NCI-H69 (cell line): ENCODE measurements around the gene KSR1.
"Not testable (repeated sequence)": the region's sequence is repeated elsewhere in the genome, so short reads cannot be mapped to it uniquely, and the experiment has no call there.

Experiments
- DNase-seq: peaks from one replicate; lab custom pipeline; 2025; lab: John Stamatoyannopoulos, UW

Gene KSR1

DNA sequence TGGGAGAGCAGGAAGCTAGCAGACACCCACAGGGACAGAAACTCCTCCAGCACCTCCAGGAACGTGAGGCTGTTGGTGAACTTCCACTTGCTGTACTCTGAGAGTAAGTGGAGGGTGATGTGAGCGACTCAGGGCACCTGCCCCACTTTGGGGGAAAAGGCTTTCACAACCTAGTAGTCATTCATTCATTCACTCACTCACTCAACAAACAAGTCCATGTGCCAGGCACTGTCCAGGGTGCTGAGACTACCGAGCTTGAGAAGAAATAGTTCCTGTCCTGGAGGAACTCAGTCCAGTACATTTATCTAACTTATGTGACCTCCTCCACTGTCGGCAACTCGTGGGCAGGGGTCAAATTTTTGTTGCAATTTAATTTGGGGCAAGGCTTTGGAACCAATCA is 201.4 kb downstream of the KSR1 start:
- DNase-seq, result no peak

DNA sequence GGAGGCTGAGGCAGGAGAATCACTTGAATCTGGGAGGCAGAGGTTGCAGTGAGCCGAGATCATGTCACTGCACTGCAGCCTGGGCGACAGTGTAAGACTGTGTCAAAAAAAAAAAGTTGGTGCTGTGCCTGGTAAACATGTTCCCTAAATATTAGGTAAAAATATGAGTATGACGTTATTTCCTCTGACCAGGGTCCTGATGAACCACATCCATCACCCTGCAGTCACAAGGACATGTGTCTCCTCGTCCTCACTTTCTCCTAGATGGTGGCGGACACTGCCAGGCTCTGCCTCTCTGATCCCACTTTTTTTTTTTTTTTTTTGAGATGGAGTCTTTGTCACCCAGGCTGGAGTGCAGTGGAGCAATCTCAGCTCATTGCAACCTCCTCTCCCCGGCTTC is 203.4 kb downstream of the KSR1 start:
- no peak for DNase-seq

DNA sequence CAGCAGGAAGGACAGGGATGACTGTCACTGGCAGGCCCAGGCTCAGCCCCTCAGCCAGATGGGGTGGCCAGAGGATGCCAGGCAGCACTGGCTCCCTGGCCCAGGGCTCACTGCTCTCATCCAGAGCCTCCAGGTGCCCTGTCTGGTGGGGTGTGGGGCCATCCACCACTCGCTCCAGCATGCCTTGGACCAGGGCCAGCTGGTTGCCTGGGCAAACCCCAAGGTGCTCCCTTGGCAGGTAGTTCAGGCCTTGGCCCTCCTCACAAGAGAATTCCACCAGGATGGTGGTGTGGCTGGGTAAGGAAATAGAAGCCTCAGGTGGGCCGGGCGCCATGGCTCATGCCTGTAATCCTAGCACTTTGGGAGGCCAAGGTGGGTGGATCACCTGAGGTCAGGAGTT is 204.2 kb downstream of the KSR1 start:
- no peak for DNase-seq

DNA sequence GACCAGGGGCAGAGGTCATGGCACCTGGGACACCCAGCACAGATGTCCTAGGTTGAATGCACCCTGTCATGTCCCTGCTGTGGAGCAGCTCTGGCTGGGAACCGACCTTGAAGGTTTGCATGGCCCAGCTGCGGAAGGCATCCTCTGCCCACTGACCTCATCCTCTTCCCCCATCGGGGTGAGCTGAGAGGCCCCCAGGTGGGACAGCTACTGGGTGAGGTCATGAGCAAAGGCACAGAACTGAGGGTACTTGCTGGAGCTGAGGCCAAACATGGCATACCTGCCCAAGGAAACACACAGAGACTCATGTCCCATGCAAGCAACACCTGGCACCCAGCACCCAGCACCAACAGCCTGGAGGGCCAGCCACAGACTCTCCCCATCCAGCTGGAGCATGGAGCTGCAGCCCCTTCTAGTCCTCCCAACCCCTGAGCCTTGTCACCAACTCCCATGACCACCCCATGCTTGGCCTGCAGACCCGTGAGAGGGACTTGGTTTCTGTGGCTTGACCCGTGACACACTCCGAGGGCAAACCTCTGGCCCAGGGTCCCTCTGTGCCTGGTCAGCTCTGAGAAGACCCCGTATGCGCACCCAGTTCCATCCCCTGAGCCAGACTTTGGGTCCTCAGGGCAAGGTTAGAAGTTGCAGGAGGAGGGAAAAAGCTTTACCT is 207.8 kb downstream of the KSR1 start:
- no peak for DNase-seq

DNA sequence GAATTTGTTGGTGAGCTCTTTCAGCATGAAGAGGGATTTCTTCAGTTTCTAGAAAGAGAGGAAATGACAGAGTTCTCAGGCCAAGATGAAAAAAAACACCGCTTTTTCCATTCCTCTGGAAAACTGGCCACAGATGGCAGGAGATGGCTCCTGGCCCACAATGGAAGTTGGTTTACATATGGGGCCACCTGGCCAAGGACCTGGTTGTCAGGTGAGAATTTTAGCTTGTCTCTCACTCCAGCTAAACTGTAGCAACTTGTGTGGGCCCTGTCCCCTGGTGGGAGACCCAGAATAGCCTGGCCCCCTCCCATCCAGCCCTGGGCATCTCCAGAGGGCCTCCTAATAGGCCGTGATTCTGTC is 208.3 kb downstream of the KSR1 start:
- no peak for DNase-seq

DNA sequence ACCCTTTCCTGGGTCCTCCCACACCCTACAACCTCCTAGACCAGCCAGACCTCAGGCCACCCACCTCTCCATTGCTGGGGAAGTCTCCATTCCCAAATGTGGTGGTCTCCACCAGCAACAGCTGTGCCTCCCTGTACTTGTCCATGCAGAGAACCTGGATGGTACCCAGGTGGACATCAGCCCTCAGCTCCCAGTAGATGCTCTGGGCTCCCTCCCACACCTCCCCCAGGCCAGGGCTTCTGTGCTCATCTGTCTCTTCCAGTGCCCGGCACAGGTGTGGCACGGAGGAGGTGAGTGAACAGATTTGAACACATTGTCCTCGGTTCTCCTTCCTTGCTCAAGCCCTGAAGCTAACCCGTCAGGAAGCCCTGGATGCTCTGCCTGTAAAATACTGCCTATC is 209.3 kb downstream of the KSR1 start:
- DNase-seq, result no peak

DNA sequence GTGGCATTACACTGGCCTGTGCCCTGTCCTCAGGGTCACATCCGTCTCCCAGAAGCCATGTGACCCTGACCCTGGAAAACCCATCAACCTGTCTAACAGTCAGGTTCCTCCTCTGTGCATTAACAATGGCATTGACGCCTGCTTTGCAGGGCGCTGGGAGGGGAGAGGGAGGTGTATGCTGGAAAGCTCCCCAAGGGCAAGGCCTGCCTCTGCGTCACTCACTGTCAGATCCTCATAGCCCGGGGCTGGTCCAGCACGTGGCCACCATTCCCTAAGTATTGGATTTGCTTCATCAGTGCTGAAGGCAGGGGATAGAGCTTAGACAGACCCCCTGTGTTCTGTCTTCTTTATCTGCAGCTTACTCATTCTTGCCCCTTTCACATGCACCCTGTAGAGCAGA is 210.0 kb downstream of the KSR1 start:
- not testable (repeated sequence) for DNase-seq

DNA sequence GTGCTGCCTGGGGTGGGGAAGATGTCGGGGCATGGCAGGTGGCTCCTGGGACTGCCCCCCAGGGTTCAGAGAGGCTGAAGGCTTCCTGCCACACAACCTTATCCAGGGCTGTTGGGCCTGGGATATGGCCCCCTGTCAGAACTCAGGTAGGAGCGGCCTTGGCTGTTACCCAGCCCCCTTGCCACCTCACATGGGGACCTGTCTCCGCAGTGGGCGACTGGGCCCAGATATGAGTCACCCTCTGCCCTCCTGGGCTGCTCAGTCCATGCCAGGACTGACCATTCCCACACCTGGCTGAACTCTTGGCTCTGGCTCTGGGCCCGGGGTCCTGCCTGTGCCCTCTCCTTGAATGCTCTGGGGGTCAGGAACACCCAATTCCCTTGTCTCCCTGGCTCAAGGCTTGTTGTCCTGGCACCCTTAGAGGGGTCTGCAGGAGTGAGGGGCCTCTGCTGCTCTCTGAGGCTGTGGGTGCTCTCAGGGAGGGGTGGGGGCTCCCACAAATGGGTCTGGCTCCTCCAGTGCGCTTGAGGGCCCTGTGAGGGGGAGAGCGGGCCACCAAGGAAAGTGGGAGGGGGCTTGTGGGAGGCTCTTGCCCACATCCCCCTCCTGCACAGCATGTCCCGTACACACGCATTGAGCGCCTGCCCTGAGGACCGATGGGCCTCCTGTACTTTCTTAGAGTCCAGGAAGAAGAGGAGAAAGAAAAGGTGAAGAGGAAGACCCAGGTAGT is 210.7 kb downstream of the KSR1 start:
- no peak for DNase-seq

DNA sequence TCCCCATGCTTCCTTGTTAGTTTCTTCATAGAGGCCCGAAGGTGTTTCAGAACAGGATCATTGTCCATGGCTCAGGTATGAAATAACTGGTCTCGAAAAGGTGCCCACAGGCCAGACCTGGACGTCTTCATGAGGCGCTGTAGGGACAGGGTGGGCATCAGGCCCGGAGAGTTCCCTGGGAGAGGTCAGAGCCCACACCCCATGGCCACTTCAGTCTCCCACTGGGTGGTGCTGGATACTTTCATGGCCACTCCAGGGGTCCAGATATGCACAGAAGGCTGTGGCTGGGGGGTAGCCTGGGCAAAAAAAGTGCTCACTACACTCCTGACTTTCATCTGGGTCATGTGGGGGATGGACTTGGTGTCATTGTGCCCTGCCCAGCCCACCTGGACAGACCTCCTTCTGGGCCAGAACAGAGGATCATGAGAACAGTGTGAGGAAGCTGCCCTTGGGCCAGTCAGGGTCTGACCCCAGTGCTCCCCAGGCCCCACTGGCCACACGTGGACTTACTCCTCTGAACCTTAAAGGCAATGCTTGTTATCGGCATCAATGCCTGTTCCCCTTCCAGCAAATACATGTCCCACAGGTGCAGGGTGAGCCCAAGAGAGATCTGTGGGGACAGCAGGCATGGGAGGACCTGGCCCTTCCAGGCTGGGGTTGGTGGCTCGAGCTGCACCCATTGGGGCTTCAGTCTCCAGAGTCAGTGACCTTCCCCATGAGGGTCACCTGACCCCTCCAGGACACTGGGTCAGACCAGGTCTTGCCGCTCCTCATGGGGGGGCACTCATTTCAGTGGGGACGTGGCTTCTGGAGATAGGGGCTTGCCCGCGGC is 211.6 kb downstream of the KSR1 start:
- no peak for DNase-seq

DNA sequence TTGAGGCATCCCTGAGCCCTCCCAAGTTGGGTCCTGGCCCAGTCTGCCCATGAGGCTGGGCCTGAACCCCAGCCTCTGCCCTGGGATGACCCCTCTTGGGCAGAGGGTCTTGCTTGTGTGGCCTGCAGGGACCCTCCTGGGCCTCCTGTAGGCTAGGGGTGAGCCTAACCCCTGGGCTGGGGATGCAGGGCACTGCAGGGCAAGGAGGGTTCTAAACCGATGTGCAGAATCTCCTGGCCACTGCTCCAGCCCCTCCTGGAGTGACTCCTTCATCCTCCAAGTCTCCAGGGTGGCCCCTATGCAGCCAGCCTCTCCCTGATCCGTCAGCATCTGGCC is 212.2 kb downstream of the KSR1 start:
- no peak for DNase-seq

DNA sequence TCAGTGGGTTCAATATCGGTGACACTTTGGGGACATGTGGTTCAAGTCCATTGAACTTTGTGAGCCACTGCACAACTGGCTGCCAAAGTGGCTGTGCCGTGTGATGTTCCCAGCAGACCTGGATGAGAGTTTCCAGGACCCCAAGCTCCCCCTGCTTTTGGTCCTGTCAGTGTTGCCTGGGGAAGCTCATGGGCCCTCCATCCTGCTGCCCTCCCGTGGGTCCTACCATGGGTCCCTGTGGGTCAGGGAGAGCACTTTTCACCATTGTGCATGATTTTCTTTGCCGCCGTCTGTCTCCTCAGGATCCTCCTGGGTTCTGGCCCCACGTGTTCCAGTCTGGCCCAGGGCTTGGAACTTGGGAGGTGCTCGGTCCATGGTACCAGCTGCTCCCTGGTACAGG is 212.9 kb downstream of the KSR1 start:
- no peak for DNase-seq

DNA sequence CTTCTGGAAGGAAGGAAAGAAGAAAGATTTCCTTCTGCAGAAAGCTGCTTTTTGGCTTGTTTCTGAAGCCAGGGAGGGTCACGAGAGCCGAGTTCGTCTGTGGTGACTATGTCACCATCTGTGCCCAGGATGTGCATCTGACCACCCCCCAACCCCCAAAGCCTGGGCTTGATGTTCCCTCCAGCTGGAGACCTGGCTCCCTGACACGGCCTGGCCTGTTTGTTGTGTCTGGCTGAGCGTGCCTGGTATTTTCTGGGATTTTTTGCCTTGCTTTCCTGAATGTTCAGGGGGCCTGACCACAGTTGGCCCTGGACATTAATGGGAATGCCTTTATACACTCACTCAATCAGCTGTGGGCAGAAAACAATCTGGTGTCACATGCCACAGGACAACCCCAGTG is 213.6 kb downstream of the KSR1 start:
- no peak for DNase-seq

DNA sequence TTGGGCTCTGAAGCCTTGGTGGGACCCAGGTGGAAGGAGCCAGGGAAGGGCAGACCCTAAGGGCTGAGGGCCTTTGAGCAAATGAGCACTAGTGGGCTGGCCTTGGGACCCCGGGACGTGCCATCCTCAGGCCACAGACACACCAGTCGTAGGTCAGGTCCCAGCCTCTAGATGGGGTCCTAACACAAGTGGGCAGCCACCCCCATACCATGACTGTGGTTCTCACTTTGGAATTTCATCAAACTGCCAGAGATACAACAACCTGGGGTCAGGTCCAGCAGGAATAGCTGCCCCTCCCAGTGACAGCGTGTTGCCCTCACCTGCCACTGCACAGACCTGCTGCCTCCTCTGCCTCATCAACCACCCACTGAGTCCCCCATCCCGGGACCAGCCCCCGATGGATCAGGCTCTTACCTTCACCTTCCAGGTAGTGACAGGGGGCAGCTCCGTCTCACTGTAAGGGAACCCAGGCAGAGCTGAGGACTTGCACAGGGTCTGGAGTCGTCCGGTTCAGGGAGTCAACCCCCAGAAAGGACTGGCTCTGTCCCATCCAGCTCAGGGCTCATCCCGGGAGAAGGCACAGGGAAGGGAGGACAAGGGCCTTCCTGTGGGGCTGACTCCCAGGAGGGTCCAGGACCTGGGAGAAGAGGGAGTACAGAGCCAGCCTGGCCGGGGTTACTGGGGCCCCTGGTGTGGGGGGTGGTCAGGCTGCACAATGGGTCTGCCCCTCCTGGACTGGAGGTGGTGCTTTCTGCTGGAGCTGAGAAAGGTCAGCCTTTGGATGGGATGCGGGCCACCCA is 214.7 kb downstream of the KSR1 start:
- DNase-seq, result no peak

DNA sequence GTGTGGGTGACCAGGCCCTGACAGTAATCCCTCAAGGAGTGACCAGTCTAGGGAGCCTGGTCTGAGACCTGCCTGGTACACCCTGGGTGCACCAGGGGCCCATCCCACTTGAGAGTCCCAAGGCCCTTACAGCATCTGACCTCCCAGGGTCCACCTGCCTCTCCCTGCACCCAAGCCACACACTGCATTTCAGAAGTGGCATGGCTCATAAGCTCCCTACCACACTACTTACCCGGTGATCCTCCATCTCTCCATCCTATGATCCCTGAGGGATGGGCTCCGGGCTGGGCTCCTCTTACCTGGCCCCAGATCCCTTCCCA is 215.3 kb downstream of the KSR1 start:
- no peak for DNase-seq

DNA sequence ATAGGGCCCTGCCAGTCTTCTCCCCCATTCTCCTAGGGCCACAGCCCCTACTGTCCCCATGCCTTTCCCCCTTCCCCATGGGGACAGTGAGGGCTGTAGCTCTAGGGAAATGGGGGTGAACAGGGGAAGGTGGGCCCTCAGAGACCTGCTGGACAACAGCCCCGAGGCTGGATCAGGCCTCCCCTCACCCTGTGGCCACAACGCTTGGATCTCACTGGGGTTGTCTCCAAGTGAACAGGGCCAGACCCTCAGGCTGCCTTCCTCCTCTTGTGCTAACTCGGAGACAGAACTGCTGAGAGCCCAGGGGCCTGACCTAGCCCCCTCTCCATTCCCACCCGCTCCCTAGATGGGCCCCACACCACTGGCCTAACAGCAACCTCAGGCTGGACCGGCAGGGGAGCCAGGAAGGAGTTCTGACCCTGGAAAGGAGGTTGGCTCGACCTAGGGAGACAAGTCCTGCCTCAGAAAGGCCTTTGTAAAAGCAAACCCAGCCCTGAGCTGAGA is 215.8 kb downstream of the KSR1 start:
- not testable (repeated sequence) for DNase-seq

DNA sequence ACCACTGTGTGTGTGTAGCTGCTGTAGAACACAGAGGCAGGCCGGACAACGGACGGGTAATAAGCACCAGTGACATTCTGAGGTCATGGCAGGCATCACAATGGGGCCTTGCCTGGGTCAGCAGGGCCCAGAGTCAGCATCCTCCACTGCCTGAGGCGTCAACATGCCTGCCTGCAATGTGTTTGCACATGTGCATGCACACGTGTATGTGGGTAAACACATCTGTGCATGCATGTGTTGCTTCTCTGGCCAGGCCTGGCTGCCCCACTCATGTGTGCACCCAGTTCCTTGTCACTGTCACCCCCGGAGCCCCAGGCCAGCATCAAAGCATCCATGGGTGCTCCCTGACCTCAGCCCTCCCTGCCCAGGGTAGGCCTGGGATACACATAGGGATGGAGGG is 218.1 kb downstream of the KSR1 start:
- DNase-seq, result no peak
